BJ (cell line): Measurements from ENCODE around the gene DHCR7. TPM values are rescaled to one million over a fixed set of nuclear protein-coding genes. Genes with fewer than 3 reads are reported as not detected.
"Not testable (repeated sequence)": the region's sequence is repeated elsewhere in the genome, so short reads cannot be mapped to it uniquely, and the experiment has no call there.

ENCODE experiments used
- CTCF ChIA-PET: fragments of 350-600 bp; formaldehyde crosslinking; extraction: SDS; loops from one replicate; lab custom pipeline; 2021; ENCODE audit warnings: antibody characterized with exemption, inconsistent platforms; lab: Yijun Ruan, JAX
- POLR2A ChIA-PET: fragments of 300-600 bp; sonication (Branson Sonifier 250); formaldehyde crosslinking; extraction: SDS; loops from one replicate; lab custom pipeline; 2021; ENCODE audit warnings: antibody characterized with exemption; lab: Charles Lee
- DNase-seq: peaks from one replicate; pipeline ENCODE4 v3.0.0-alpha.2; 2011; ENCODE audit warnings: low read depth
- H3K27me3 ChIP-seq: 2 replicates; pipeline ENCODE4 v1.6.0; 2011; ENCODE audit warnings: low read length; ENCODE audit not compliant: control insufficient read depth, insufficient read depth
- H3K36me3 ChIP-seq: 2 replicates; pipeline ENCODE4 v1.5.1; 2011; ENCODE audit warnings: low read length; ENCODE audit not compliant: control insufficient read depth, insufficient read depth
- H3K4me3 ChIP-seq: 2 replicates; pipeline ENCODE4 v1.5.1; 2011; ENCODE audit warnings: low read depth, mild to moderate bottlenecking, control low read depth, low read length
- CTCF ChIP-seq: IDR thresholded peaks from 2 replicates; pipeline ENCODE4 v1.5.1; 2011; ENCODE audit warnings: low read depth, mild to moderate bottlenecking, control low read depth, inconsistent platforms, low read length, moderate library complexity; ENCODE audit not compliant: insufficient read depth
- polyA plus RNA-seq: library from polyadenylated mRNA; depleted of rRNA; stranded (reverse); fragments of >200 nt; gene quantifications from 2 replicates; pipeline ENCODE4 v1.2.3, GENCODE V29; 2011

DHCR7 gene
- polyA plus RNA-seq, 1 experiment = 61.1 TPM

GRCh38 chr11:71425860-71426259, 22.3 kb downstream of the DHCR7 start:
- no peak for DNase-seq
- POLR2A ChIA-PET = no interaction called here
- Histone ChIP-seq H3K4me3 (no peak overlapping the region), H3K27me3 (peaks cover 2% of the 10 kb centered on the region), H3K36me3 (no peaks in the 10 kb centered on the region)
- CTCF ChIA-PET = interaction anchor here (1.2 to 1.3 kb wide), 2 partner anchors 9 to 611 kb away, joined by 3 to 4 read pairs; no protein-coding TSS in a partner anchor
- no peak for TF ChIP-seq CTCF

- ChIA-PET CTCF (interaction anchor here (1.2 to 1.3 kb wide), 2 partner anchors 8 to 610 kb away, joined by 3 to 4 read pairs; no protein-coding TSS in a partner anchor), POLR2A (no interaction called here)
- H3K4me3 ChIP-seq = no peak overlapping the region
- peaks cover 2% of the 10 kb centered on the region for H3K27me3 ChIP-seq
- no peak for DNase-seq
- no peaks in the 10 kb centered on the region for H3K36me3 ChIP-seq
- no peak for TF ChIP-seq CTCF
These were observed 22.8 kb downstream of the DHCR7 start for GRCh38 chr11:71425409-71425808.

- no peak overlapping the region for H3K4me3 ChIP-seq
- ChIA-PET CTCF (no interaction called here), POLR2A (no interaction called here)
- no peak for TF ChIP-seq CTCF
- no peak for DNase-seq
- H3K27me3 ChIP-seq = peaks cover 4% of the 10 kb centered on the region
- no peaks in the 10 kb centered on the region for H3K36me3 ChIP-seq
These were observed 24.9 kb downstream of the DHCR7 start for GRCh38 chr11:71423181-71423790.

GRCh38 chr11:71422318-71422717, 25.9 kb downstream of the DHCR7 start:
- CTCF ChIA-PET, POLR2A ChIA-PET, H3K4me3 ChIP-seq, DNase-seq, H3K36me3 ChIP-seq, H3K27me3 ChIP-seq: not testable (repeated sequence)

GRCh38 chr11:71421392-71421950, 26.7 kb downstream of the DHCR7 start:
- no peak for DNase-seq
- CTCF ChIA-PET = interaction anchor here (1.0 kb wide), 1 partner anchor 9 kb away, joined by 3 read pairs; no protein-coding TSS in a partner anchor
- Histone ChIP-seq H3K27me3 (peaks cover 2% of the 10 kb centered on the region), H3K4me3 (no peak overlapping the region), H3K36me3 (no peaks in the 10 kb centered on the region)
- POLR2A ChIA-PET = no interaction called here
- TF ChIP-seq CTCF = no peak
